Activated CD8-positive, alpha-beta memory T cell treated with anti-CD3 and anti-CD28 coated beads for 24 hours (primary cell): ENCODE data around the gene AMBP.
"Not testable (repeated sequence)": the region's sequence is repeated elsewhere in the genome, so short reads cannot be mapped to it uniquely, and the experiment has no call there.

ENCODE experiments used
- DNase-seq: peaks from one replicate; pipeline ENCODE4 v3.0.0-alpha.2; 2020

The AMBP gene

DNA sequence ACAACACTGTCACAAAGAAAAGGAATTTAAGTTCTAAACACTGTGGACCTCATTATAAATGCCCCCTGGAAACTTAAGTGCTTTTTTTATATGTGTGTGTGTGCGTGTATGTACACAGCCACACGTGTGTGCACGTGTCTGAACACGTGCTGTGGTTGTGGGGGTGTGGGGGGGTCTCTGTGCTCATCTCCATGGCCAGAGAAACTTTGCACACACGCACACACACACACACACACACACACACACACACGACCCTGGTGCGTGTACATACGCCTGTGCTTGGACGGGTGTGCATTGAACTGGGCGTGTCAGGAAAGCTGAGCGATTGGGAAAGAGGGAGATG lies 27.9 kb downstream of the AMBP start:
- DNase-seq, result no peak

GRCh38 chr9:114049441-114050225 lies 28.5 kb downstream of the AMBP start:
- peak; percentile 17 for DNase-seq

- peak; percentile 46 for DNase-seq
Observed at GRCh38 chr9:114048533-114049415, 29.3 kb downstream of the AMBP start.

GRCh38 chr9:114047717-114048116 lies 30.4 kb downstream of the AMBP start:
- peak; percentile 35 for DNase-seq

DNA sequence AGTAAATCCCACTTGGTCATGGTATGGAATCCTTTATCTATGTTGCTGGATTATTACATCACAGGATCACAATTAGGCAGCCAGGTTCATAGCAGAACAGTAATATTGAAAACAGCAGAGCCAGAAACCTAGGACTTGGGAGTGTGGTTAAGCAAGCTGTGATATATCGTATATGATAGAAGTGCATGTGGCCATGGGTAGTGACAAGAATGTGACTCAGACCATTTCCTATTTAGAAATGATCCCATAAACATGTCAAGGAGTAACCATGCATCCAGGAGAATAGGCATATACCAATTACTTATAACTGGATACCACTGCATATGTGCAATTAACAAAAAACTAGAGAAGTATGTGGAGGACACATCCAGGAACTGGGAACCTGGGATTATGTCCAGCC lies 31.2 kb downstream of the AMBP start:
- DNase-seq, result no peak

- DNase-seq, result no peak
Observed at GRCh38 chr9:114046237-114046755, 31.8 kb downstream of the AMBP start.

GRCh38 chr9:114043660-114044059 lies 34.4 kb downstream of the AMBP start:
- not testable (repeated sequence) for DNase-seq

DNA sequence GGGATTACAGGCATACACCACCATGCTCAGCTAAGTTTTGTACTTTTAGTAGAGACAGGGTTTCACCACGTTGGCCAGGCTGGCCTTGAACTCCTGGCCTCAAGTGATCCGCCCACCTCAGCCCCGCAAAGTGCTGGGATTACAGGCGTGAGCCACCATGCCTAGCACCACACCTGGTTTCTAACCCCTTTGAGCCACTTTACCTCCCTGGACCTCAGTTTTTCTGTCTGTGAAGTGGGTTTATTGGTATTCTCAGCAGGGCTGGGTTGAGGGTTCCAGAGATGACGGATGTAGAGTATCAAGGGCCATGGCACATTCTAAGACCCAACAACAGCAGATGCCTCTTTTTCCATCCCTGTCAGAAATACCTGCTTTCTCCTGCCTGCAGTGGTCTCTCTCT lies 38.6 kb downstream of the AMBP start:
- DNase-seq, result peak; percentile 37

GRCh38 chr9:114038724-114039313 lies 39.3 kb downstream of the AMBP start:
- DNase-seq, result no peak

GRCh38 chr9:114037961-114038723 lies 40.0 kb downstream of the AMBP start:
- DNase-seq, result no peak

- DNase-seq, result no peak
Observed at GRCh38 chr9:114037249-114037648, 40.9 kb downstream of the AMBP start.

DNA sequence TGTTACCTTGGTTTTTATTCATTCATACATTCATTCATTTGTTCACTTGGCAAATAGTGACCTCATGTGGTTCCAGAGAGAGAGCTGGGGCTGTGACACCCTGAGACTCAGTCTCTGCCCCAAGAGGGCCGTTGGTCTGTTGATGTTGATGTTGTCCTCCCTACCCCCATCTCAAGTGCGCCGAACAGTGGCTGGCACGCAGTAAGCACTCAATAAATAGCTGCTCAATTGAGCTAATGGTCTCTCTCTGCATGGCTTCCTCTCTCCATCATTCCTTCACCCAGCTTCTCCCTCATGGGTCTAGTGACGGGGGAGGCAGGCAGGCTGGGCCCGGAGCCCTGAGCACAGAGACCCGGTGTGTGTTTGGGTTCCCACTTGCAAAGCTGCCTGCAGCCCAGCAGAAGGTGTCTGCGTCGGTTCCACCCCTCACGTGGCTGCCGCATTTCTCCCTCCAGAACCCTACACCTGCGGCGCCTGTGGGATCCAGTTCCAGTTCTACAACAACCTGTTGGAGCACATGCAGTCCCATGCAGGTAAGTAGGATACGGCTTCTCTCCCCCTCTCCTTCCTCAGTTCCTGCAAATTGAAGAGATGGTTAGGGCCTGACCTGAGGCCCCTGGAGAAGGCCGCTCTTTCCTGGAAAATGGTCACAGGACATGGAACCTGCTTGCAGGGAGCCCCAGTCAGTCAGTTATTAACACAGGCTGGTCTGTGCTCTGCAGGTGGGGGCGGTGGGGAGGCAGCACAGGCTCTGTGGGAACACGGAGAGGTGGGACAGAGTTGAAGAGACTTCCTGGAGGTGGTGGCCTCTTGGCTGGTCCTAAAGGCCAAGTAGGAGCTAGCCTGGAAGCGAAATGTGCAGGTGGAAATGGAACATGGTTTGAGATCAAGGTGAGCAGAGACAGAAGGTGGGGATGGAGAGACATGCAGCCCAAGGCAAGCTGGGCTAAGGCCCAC lies 42.0 kb downstream of the AMBP start:
- DNase-seq, result no peak

DNA sequence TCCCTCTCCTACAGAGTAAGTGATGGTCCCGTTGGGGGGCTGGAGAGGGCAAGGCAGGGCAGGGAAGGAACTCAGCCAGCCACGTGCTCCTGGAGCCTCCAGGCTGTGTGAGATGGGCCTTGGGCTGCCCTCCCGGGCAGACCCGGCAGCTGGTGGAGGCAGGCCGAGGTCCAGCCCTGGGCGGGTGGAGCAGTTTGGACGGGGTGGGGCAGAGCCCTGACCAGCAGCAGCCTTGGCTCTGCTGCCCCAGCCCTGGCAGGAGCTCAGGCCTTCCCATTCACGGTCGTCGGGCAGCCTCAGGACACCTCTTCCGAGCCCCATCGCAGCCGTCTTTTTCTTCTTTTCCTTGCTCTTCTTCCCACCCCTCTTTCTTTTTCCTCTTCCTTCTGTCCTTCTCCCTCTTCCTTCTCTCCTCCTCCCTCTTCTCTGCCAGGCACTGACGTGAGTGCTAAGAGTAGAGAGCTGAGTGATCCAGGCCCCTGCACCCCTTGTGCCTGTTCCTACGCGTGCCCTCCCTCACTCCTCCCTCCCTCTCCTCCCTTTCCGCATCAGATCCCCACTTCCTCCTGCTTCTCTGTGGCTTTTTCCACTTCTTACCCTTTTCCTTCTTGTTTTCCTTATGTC lies 42.8 kb downstream of the AMBP start:
- DNase-seq, result no peak

DNA sequence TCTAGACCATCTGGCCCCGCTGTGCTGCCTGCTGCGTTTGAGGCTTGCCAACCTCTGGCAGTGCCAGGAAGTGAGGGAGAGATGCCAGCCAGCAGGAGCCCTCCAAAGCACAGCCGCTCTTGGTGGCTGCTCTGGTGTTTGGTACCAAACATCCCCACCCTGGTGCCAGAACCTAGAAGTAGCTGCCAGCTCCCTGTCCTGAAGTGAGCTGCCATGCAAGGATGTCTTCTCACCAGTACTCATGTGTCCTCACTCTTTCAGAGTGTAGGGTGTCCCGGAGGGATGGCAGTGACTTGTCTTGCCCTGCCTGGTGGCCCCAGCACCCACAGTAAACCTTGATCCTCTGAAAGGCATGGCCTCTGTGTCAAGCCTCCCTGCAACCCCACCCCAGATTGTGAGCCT lies 43.4 kb downstream of the AMBP start:
- no peak for DNase-seq

GRCh38 chr9:114034196-114034595 lies 43.9 kb downstream of the AMBP start:
- DNase-seq, result no peak

GRCh38 chr9:114033397-114034103 lies 44.5 kb downstream of the AMBP start:
- no peak for DNase-seq

- DNase-seq, result peak; percentile 17
Observed at GRCh38 chr9:114031948-114032840, 45.9 kb downstream of the AMBP start.

DNA sequence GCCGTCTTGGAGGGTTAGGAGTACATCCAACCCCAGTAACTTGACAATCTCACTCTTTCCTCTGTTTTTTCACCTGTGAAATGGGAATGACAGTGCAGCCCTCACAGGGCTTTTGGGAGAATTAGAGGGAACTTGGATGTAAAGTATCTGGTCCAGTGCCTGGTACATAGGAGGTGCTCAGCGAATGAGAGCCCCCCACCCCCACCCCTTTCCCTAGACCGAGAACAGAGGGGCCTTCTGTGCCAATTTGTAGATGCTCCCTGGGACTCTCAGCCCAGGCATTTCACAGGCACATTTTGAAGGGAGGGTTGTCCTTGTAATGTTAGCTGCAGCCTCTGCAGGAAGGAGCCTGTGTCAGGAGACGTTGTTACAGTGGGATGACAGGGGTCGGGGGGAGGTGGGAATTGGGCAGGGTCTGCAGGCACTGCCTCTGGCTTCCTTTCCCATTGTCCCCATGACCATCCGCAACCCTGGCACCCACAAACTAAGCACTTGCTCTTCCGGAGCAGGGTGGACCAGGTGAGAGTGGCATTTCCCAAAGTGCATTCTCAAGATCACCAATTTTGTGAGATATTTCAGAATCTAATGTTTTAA lies 47.0 kb downstream of the AMBP start:
- DNase-seq, result no peak

DNA sequence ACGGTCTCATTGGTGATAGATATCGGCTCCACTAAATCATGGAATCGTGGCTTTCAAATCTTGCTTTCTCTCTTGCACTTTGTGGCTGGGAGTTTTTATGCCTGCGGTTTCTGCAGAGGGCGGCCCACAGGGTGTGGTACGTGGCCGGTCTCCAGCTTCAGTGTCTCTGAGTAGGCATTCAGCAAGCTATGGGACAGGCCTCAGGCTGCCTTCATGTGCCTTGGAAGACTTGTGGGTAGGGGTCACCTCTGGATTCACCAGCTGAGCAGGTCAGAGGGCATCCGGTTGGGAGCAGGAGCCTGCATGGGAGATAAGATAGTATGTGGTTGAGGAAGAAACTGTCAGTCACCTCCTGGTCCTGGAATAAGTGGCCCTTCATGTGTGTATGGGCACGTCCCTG lies 47.7 kb downstream of the AMBP start:
- peak; percentile 17 for DNase-seq
